ENCODE results near the gene GABBR2.

Gene GABBR2

GRCh38 chr9:98364086-98364485, 344.6 kb downstream of the GABBR2 start:
- DNase-seq = no peak

GRCh38 chr9:98363644-98364043, 345.1 kb downstream of the GABBR2 start:
- DNase-seq = no peak

GRCh38 chr9:98362624-98363252, 346.0 kb downstream of the GABBR2 start:
- no peak for DNase-seq

GRCh38 chr9:98361645-98362044, 347.1 kb downstream of the GABBR2 start:
- no peak for DNase-seq

- DNase-seq = no peak
Observed at GRCh38 chr9:98360176-98360708, 348.5 kb downstream of the GABBR2 start.

- no peak for DNase-seq
Observed at GRCh38 chr9:98359569-98359968, 349.2 kb downstream of the GABBR2 start.

- DNase-seq = no peak
Observed at GRCh38 chr9:98357921-98358535, 350.7 kb downstream of the GABBR2 start.

- no peak for DNase-seq
Observed at GRCh38 chr9:98356953-98357690, 351.6 kb downstream of the GABBR2 start.

- DNase-seq = no peak
Observed at GRCh38 chr9:98356326-98356725, 352.4 kb downstream of the GABBR2 start.

GRCh38 chr9:98351370-98351769, 357.4 kb downstream of the GABBR2 start:
- no peak for DNase-seq

- no peak for DNase-seq
Observed at GRCh38 chr9:98347642-98348041, 361.1 kb downstream of the GABBR2 start.

GRCh38 chr9:98345011-98345410, 363.7 kb downstream of the GABBR2 start:
- DNase-seq = no peak

GRCh38 chr9:98344581-98344980, 364.2 kb downstream of the GABBR2 start:
- DNase-seq = no peak

GRCh38 chr9:98342820-98343210, 365.9 kb downstream of the GABBR2 start:
- no peak for DNase-seq

GRCh38 chr9:98342098-98342819, 366.5 kb downstream of the GABBR2 start:
- DNase-seq = no peak

- DNase-seq = no peak
Observed at GRCh38 chr9:98341157-98342097, 367.3 kb downstream of the GABBR2 start.

- DNase-seq = no peak
Observed at GRCh38 chr9:98339987-98340800, 368.5 kb downstream of the GABBR2 start.

- no peak for DNase-seq
Observed at GRCh38 chr9:98335661-98336060, 373.1 kb downstream of the GABBR2 start.

- no peak for DNase-seq
Observed at GRCh38 chr9:98334796-98335195, 373.9 kb downstream of the GABBR2 start.

- DNase-seq = no peak
Observed at GRCh38 chr9:98333703-98334582, 374.8 kb downstream of the GABBR2 start.

Data from inflammatory macrophage treated with lipopolysaccharide for 1 hour (primary cell).